Fibroblast of villous mesenchyme (primary cell): ENCODE measurements around the gene SCYL3. TPM values are rescaled to one million over a fixed set of nuclear protein-coding genes. Genes with fewer than 3 reads are reported as not detected.

ENCODE experiments used
- DNase-seq: peaks from one replicate; pipeline ENCODE4 v3.0.0-alpha.2; 2010; ENCODE audit warnings: low read depth
- H3K4me3 ChIP-seq: 2 replicates; pipeline ENCODE4 v1.5.1; 2011; ENCODE audit warnings: low read depth, mild to moderate bottlenecking, low read length
- small RNA-seq: library from RNA; depleted of rRNA; stranded (forward); fragments of <200 nt; gene quantifications from one replicate; pipeline ENCODE3, GENCODE V24; 2012
- total RNA-seq: library from RNA; depleted of rRNA; stranded (reverse); fragments of >200 nt; gene quantifications from 2 replicates; pipeline ENCODE4 v1.2.3, GENCODE V29; 2012
- TF ChIP-seq, protein P1 (sequence below): IDR thresholded peaks from 2 replicates; pipeline ENCODE4 v1.5.1; 2012; ENCODE audit warnings: low read depth, mild to moderate bottlenecking, low read length; ENCODE audit not compliant: insufficient read depth

Gene SCYL3
- total RNA-seq, 1 donor = 10.4 TPM

DNA sequence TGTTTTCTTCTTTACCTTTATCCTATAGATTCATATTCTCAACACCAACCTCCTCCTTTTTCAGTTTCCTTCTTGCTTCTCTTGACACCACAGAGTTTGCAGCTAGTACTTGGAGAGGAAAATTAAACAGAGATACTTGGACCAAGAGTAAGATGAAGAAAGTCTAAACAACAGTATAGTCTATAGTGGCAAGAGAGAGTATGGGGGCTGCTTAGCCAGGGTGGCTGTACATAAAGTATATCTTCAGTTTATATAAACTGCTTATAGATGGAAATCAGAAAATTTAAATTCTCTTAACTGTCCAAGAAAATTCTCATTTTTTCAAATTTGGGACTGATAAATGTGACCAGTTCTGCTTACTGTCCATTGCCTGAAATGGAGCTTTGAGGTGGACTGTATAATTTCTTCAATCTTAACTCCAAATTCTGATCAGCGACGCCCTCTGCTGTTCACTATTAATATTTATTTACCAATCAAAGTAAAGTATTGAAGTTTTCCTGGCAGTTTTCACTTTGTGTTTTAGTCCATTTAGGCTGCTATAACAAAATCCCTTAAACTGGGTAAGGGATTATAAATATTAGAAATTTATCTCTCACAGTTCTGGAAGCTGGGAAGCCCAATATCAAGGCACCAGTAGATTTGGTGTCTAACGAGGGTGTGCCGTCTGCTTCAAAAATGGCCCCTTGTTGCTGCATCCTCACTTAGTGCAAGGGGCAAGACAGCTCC, 84.2 kb downstream of the SCYL3 start:
- TF ChIP-seq, protein P1, sequence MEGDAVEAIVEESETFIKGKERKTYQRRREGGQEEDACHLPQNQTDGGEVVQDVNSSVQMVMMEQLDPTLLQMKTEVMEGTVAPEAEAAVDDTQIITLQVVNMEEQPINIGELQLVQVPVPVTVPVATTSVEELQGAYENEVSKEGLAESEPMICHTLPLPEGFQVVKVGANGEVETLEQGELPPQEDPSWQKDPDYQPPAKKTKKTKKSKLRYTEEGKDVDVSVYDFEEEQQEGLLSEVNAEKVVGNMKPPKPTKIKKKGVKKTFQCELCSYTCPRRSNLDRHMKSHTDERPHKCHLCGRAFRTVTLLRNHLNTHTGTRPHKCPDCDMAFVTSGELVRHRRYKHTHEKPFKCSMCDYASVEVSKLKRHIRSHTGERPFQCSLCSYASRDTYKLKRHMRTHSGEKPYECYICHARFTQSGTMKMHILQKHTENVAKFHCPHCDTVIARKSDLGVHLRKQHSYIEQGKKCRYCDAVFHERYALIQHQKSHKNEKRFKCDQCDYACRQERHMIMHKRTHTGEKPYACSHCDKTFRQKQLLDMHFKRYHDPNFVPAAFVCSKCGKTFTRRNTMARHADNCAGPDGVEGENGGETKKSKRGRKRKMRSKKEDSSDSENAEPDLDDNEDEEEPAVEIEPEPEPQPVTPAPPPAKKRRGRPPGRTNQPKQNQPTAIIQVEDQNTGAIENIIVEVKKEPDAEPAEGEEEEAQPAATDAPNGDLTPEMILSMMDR = peak; percentile 43
- peak; percentile 48 for DNase-seq
- H3K4me3 ChIP-seq = no peak overlapping the region

GRCh38 chr1:169804941-169805340, 88.8 kb downstream of the SCYL3 start:
- TF ChIP-seq, protein P1 = no peak
- DNase-seq = no peak
- no peak overlapping the region for H3K4me3 ChIP-seq

DNA sequence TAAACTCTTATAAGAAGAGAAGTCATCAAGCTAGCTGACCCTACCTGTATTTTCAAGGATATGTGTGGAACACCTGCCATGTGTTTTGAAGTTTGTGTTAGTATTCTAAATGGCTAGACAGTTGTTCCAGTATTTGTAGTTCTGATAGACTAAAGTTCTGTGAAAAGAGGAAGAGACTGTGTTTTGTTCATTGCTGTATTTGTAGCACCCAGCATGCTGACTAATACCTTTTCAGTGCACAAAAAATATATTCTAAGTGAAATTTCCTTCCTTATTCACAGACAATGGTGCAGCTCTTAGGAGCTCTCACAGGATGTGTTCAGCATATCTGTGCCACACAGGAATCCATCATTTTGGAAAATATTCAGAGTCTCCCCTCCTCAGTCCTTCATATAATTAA, 90.8 kb downstream of the SCYL3 start:
- TF ChIP-seq, protein P1 = no peak
- no peak overlapping the region for H3K4me3 ChIP-seq
- DNase-seq = no peak

Small RNA genes lying within 50 kb of the gene (small RNA-seq; reads per million reads assigned to genes)
- 0.38 reads per million for gene RN7SL333P

Other genes with a start within 250 kb of the SCYL3 start
- gene SELL, start 182.3 kb downstream of the SCYL3 start, total RNA-seq = not detected in 2 replicates
- not detected in 2 replicates for gene SELE, start 159.8 kb downstream of the SCYL3 start, total RNA-seq
- 5.5 and 6.5 TPM in 2 replicates for gene METTL18, start 99.0 kb downstream of the SCYL3 start, total RNA-seq
- 22.5 and 38.9 TPM in 2 replicates for gene KIFAP3, start 180.8 kb upstream of the SCYL3 start, total RNA-seq